ENCODE results near the gene YIPF2. TPM values are rescaled to one million over a fixed set of nuclear protein-coding genes. Genes with fewer than 3 reads are reported as not detected.

Gene YIPF2
- total RNA-seq, 4 donors from 2014 or later, result 17.8 to 30.8 (median 24.2) TPM

DNA sequence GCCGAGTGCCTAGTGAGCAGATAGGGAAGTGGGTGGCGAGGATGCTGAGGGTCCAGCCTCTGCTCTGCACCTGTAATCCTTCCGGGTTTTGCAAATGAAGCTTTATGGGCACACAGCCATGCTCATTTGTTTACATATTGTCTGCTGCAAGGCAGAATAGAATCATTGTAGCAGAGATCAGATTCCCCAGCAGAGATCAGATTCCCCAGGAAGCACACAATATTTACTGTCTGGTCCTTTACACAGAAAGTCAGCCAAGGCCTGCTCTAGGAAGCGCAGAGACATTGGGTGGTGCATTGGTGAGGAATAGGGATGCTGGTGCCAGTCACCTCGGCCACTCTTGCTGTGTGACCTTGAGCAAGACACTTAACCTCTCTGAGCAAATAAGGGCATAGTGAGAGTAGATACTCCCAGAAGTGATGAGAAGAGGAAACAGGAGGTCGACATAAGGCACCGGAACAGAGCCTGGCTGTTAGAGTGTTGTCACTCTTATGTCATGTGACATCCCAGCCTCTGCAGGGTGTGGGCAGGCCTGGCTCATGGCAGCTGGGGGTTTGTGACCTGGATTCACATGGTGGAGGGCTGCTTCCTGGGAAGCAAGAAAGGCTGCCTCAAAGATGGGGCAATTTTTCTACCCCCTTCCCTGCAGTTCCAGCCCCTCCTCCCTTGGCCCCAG is 31.4 kb downstream of the YIPF2 start:
- TF ChIP-seq POLR2A (IDR thresholded peaks at IDR 0.05), result no peak
- no peak for TF ChIP-seq CTCF (IDR thresholded peaks at IDR 0.05 in 4 of 5, conservative IDR thresholded peaks at IDR 0.05 in 1 of 5)
- H3K36me3 ChIP-seq, result no peaks in the 10 kb centered on the region
- H3K4me3 ChIP-seq, result no peak overlapping the region
- DNase-seq, result peak in 1 of 2 donors; percentile 11
- H3K4me1 ChIP-seq, result peaks cover 90 to 96% of the 10 kb centered on the region in 2 donors
- intact Hi-C loops (cut with DNase I; ENCODE audit: low total_unique reads) (loop anchor here (2.0 kb wide), 1 partner anchor 18 kb away; no protein-coding TSS in a partner anchor), in situ Hi-C loops (cut with MboI; ENCODE audit: low sequenced_read_pairs in 4 of 4) (no loop called here)
- no peaks in the 10 kb centered on the region for H3K27me3 ChIP-seq
- ATAC-seq, result peak; percentile 10 to 24
- no peaks in the 10 kb centered on the region for H3K9me3 ChIP-seq
- peak overlapping the region; percentile 84 to 95 (median 90) for H3K27ac ChIP-seq

- H3K36me3 ChIP-seq, result no peaks in the 10 kb centered on the region
- peaks cover 94 to 99% of the 10 kb centered on the region in 2 donors for H3K4me1 ChIP-seq
- H3K9me3 ChIP-seq, result no peaks in the 10 kb centered on the region
- in situ Hi-C loops (cut with MboI; ENCODE audit: low sequenced_read_pairs in 4 of 4), result no loop called here
- no peak overlapping the region for H3K4me3 ChIP-seq
- no peaks in the 10 kb centered on the region for H3K27me3 ChIP-seq
- peak in 1 of 5 experiments; percentile 33 for TF ChIP-seq CTCF (IDR thresholded peaks at IDR 0.05 in 4 of 5, conservative IDR thresholded peaks at IDR 0.05 in 1 of 5)
- no peak for TF ChIP-seq POLR2A (IDR thresholded peaks at IDR 0.05)
- ATAC-seq, result no peak
- DNase-seq, result no peak
- intact Hi-C loops (cut with DNase I; ENCODE audit: low total_unique reads), result loop anchor here (2.0 kb wide), 1 partner anchor 17 kb away; no protein-coding TSS in a partner anchor
- H3K27ac ChIP-seq, result peak overlapping the region; percentile 84 to 95 (median 90)
Measured at GRCh38 chr19:10895920-10896319, 32.5 kb downstream of the YIPF2 start.

DNA sequence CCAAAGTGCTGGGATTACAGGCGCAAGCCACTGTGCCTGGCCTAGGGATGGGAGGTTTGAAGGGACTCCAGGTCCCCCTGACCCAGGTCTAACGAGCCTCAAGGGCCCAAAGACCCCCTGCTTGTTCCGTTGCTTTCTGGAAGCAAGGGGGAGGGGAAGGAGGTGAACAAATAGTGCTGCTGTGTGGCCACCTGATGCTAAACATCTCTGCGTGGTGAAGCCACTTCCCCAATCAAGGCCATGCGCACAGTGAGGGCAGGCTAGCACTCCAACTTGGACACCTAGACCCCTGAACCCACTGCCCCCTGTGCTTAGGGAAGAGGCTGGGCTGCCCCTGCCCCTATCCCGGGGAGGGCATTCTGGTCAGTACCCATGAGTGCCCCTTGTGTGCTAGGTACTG is 33.1 kb downstream of the YIPF2 start:
- Histone ChIP-seq H3K4me3 (no peak overlapping the region), H3K4me1 (peaks cover 91 to 99% of the 10 kb centered on the region in 2 donors), H3K36me3 (no peaks in the 10 kb centered on the region), H3K27ac (peak overlapping the region; percentile 84 to 95 (median 90)), H3K27me3 (no peaks in the 10 kb centered on the region), H3K9me3 (no peaks in the 10 kb centered on the region)
- TF ChIP-seq POLR2A (IDR thresholded peaks at IDR 0.05), result no peak
- TF ChIP-seq CTCF (IDR thresholded peaks at IDR 0.05 in 4 of 5, conservative IDR thresholded peaks at IDR 0.05 in 1 of 5), result no peak
- ATAC-seq (no peak), DNase-seq (no peak)
- in situ Hi-C loops (cut with MboI; ENCODE audit: low sequenced_read_pairs in 4 of 4), result no loop called here
- intact Hi-C loops (cut with DNase I; ENCODE audit: low total_unique reads), result no loop called here

- in situ Hi-C loops (cut with MboI; ENCODE audit: low sequenced_read_pairs in 4 of 4) (no loop called here), intact Hi-C loops (cut with DNase I; ENCODE audit: low total_unique reads) (no loop called here)
- no peak for DNase-seq
- peaks cover 86 to 99% of the 10 kb centered on the region in 2 donors for H3K4me1 ChIP-seq
- peak overlapping the region; percentile 84 to 95 (median 90) for H3K27ac ChIP-seq
- H3K36me3 ChIP-seq, result no peaks in the 10 kb centered on the region
- H3K27me3 ChIP-seq, result no peaks in the 10 kb centered on the region
- no peak overlapping the region for H3K4me3 ChIP-seq
- no peak for ATAC-seq
- TF ChIP-seq POLR2A (IDR thresholded peaks at IDR 0.05) (no peak), CTCF (IDR thresholded peaks at IDR 0.05 in 4 of 5, conservative IDR thresholded peaks at IDR 0.05 in 1 of 5) (no peak)
- H3K9me3 ChIP-seq, result no peaks in the 10 kb centered on the region
Measured at GRCh38 chr19:10894911-10895213, 33.6 kb downstream of the YIPF2 start.
